Small intestine (tissue), 7 donors: Measurements from ENCODE around the gene PRPF31. TPM values are rescaled to one million over a fixed set of nuclear protein-coding genes. Genes with fewer than 3 reads are reported as not detected.

ENCODE experiments used
- DNase-seq, 2 donors: peaks; one replicate each; pipeline versions ENCODE4 v3.0.0 to v3.0.0-alpha.2; 2013
- FAIRE-seq: peaks from 2 replicates; lab custom pipeline; 2012; peaks lifted over from hg19 to GRCh38; lab: Jason Lieb, UNC
- H3K27ac ChIP-seq, 3 donors: one replicate each; pipeline ENCODE4 v1.5.1; 2013; ENCODE audit warnings: low read length in 2 of 3, mild to moderate bottlenecking in 2 of 3, control low read depth in 1 of 3, inconsistent platforms in 1 of 3, low read depth in 1 of 3, moderate library complexity in 1 of 3
- H3K27me3 ChIP-seq, 3 donors: one replicate each; pipeline ENCODE4 v1.6.1; 2013; ENCODE audit warnings: low read length in 3 of 3, inconsistent platforms in 1 of 3; ENCODE audit not compliant: control insufficient read depth in 3 of 3, insufficient read depth in 3 of 3
- H3K36me3 ChIP-seq, 3 donors: one replicate each; pipeline ENCODE4 v1.6.1; 2013; ENCODE audit warnings: low read length in 3 of 3, inconsistent platforms in 1 of 3, low read depth in 1 of 3, mild to moderate bottlenecking in 1 of 3, moderate library complexity in 1 of 3; ENCODE audit not compliant: control insufficient read depth in 3 of 3, insufficient read depth in 2 of 3
- H3K4me1 ChIP-seq, 3 donors: one replicate each; pipeline ENCODE4 v1.6.1; 2013; ENCODE audit warnings: low read length in 2 of 3, inconsistent platforms in 1 of 3, low read depth in 1 of 3, mild to moderate bottlenecking in 1 of 3, moderate library complexity in 1 of 3; ENCODE audit not compliant: control insufficient read depth in 3 of 3, insufficient read depth in 2 of 3
- H3K4me3 ChIP-seq, 3 donors: one replicate each; pipeline ENCODE4 v1.5.1; 2013; ENCODE audit warnings: low read length in 3 of 3, control low read depth in 1 of 3, inconsistent platforms in 1 of 3, low read depth in 1 of 3, mild to moderate bottlenecking in 1 of 3, moderate library complexity in 1 of 3
- H3K9me3 ChIP-seq, 2 donors: one replicate each; pipeline ENCODE4 v1.6.1; 2013; ENCODE audit warnings: low read depth in 1 of 2, low read length in 1 of 2; ENCODE audit not compliant: control insufficient read depth in 2 of 2, insufficient read depth in 1 of 2
- WGBS, 3 donors: extraction: QIAGEN DNeasy Blood & Tissue Kit; methylation state at CpG; one replicate each; pipeline ENCODE4 v1.1.7; 2013; 5-methylcytosine and 5-hydroxymethylcytosine counted together
- polyA plus RNA-seq, 4 donors: library from polyadenylated mRNA; stranded (reverse) in 3 of 4; unstranded in 1 of 4; fragments of 200-250 nt in 3 of 4; fragments of 120-200 nt in 1 of 4; gene quantifications; one replicate each; pipeline versions ENCODE4 v1.2.1 to v1.2.3, GENCODE V29; 2013
- donor health status: healthy with polysubstance abuse.
- donor health status: control.
- donor health status: control.
- donor health status: Bipolar disorder and iron deficiency.
- donor health status: healthy.

PRPF31 gene
- polyA plus RNA-seq, 4 donors, result 44.3 to 57.0 (median 47.4) TPM

DNA sequence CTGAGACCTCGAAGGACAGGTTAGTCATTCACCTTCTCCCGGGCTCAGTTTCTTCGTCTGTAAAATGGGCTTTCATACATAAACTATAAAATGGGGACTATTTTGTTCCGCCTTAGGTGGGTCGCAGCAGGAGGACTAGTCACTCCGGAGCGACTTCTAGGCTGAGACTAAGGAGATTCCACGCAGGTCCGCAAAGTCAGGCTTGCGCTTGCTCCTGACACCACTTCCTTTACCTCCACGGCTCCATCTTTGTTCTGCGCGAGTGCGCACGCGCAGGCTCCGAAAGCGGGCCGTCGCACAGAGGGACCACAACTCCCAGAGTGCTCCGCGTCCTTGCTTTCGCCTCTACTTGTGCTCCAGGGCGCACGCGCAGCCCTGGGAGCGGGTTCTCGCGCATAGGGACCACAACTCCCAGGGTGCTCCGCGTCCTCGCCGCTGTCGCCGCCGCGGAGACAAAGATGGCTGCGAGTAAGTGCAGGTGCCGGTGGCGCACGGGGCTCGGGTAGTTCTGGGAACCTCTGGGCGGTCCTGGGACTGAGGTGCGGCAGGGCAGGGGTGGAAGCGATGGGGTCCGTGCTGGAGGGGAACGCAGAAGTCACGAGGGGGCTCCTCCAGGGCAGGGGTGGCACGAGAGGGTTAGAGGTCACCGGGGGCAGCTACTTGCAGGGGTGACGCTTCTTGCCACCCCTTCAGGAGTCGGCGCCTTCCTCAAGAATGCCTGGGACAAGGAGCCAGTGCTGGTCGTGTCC is 13.0 kb upstream of the PRPF31 start, which contains the start of gene NDUFA3:
TSS of gene NDUFA3 (plus strand) at position 435 of the 749 bp plus-strand sequence. CDS start at position 459, 24 bp downstream.
- Histone ChIP-seq H3K27ac (peak within 1 kb of the TSS in 2 of 3 donors; percentile 6 to 72), H3K9me3 (no peaks in the 10 kb centered on the region), H3K27me3 (peaks cover 0 to 3% (median 0%) of the 10 kb centered on the region in 3 donors), H3K4me1 (peaks cover 0 to 2% (median 0%) of the 10 kb centered on the region in 3 donors), H3K36me3 (peaks cover 0 to 23% (median 9%) of the 10 kb centered on the region in 3 donors), H3K4me3 (peak within 1 kb of the TSS; percentile 77 to 89 (median 87))
- DNase-seq (peak; percentile 99 to 100), FAIRE-seq (no peak)
- 1 to 2% (median 2%) methylated on average over 51 to 54 of the region's 54 CpGs for WGBS, 3 donors

DNA sequence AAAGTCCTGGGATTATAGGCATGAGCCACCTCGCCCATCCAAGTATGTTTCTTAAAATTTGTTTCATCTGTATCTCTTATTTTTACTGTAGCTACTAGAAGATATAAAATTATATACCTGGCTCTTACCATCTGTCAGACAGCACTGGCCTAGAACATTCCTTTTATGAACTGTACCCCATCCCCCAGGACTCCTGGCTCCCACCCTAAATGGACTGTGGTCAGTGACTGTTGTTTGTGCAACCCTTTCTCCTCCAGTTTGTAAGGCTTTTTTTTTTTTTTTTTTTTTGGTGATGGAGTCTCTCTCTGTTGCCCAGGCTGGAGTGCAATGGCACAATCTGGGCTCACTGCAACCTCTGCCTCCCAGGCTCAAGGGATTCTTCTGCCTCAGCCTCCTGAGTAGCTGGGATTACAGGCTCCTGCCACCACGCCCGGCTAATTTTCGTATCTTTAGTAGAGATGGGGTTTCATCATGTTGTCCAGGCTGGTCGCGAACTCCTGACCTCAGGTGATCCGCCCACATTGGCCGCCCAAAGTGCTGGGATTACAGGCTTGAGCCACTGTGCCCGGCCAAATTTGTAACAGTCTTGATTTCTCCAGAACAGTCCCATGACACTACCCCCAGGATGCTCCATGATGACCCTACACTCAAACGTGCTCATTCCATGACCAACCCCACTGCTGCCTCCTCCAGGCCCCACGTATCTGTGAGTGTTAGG is 10.4 kb upstream of the PRPF31 start:
- FAIRE-seq (no peak), DNase-seq (no peak)
- Histone ChIP-seq H3K4me3 (no peak overlapping the region), H3K27ac (no peak overlapping the region), H3K36me3 (peaks cover 4 to 49% (median 17%) of the 10 kb centered on the region in 3 donors), H3K9me3 (no peaks in the 10 kb centered on the region), H3K27me3 (no peaks in the 10 kb centered on the region), H3K4me1 (peaks cover 0 to 2% (median 0%) of the 10 kb centered on the region in 3 donors)
- 85 to 95% (median 91%) methylated on average over 11 of the region's 11 CpGs for WGBS, 3 donors

DNA sequence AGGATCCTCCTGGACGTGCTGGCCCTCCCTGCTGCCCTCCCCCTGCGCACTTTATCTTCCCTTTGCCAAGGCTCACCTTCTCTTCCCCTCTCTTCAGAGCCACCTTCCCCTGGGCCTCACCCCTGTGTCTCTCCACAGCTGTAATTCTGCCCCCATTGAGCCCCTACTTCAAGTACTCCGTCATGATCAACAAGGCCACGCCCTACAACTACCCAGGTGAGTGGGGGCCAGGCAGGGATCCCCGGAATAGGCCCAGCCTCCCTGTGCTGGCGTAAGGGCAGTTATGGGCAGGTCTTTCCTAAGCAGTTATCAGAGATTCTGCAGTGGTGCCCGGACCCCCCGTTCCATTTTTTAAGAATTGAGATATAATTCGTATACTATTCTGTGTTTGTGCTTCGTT is 9.8 kb upstream of the PRPF31 start:
- no peak for FAIRE-seq
- 87 to 93% (median 91%) methylated on average over 10 of the region's 10 CpGs for WGBS, 3 donors
- Histone ChIP-seq H3K27me3 (no peaks in the 10 kb centered on the region), H3K36me3 (peaks cover 4 to 55% (median 17%) of the 10 kb centered on the region in 3 donors), H3K4me3 (no peak overlapping the region), H3K9me3 (no peaks in the 10 kb centered on the region), H3K27ac (no peak overlapping the region), H3K4me1 (peaks cover 0 to 2% (median 0%) of the 10 kb centered on the region in 3 donors)
- no peak for DNase-seq

DNA sequence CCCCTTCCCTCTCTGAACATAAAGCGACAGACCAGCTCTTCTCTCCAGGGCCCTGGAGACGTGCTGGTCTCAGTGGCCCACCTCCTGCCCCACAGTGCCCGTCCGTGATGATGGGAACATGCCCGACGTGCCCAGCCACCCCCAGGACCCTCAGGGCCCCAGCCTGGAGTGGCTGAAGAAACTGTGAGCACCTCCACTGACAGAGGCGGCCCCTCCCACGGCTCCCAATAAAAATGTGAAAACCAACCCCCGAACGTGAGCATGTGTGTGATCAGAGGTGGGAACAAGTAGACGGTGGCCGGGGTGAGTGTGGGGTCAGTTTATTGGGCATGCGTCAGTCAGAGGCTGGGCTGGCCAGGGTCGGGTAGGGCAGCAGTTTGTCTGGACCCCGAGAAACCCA is 8.8 kb upstream of the PRPF31 start:
- H3K27me3 ChIP-seq, result no peaks in the 10 kb centered on the region
- FAIRE-seq (no peak), DNase-seq (no peak)
- no peaks in the 10 kb centered on the region for H3K9me3 ChIP-seq
- 80 to 84% (median 84%) methylated on average over 15 of the region's 15 CpGs for WGBS, 3 donors
- no peak overlapping the region for H3K27ac ChIP-seq
- no peak overlapping the region for H3K4me3 ChIP-seq
- H3K36me3 ChIP-seq, result peaks cover 4 to 59% (median 17%) of the 10 kb centered on the region in 3 donors
- peaks cover 0 to 2% (median 0%) of the 10 kb centered on the region in 3 donors for H3K4me1 ChIP-seq

DNA sequence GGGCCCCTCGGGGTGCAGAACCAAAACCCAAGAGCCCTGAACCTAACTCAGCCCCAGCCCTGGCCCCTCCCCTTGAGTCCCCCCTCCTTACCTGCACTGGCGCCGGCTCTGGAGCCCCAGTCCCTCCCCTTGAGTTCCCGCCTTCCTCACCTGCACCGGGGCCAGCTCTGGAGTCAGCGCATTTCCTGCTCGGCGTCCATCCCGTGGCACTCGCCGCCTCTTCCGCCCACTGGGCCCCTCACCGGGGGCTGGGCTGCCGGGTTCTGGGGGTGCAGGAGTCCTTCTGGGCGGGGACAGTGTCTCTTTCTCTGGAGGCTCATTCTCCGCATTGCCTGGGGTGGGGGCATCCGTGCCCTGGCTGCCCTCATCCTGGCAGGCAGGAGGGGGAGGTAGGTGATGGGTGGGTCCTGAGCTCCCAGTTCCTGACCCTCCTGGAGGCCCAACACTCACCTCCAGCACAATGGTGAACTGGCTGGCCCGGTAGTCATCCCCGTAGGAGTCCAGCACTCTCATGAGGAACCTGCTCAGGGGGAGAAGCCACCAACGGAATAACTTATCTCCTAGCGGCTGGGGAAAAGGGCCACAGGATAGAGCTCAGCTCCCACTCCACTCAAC is 7.6 kb upstream of the PRPF31 start:
- H3K4me3 ChIP-seq, result no peak overlapping the region
- H3K36me3 ChIP-seq, result peaks cover 4 to 67% (median 17%) of the 10 kb centered on the region in 3 donors
- no peaks in the 10 kb centered on the region for H3K9me3 ChIP-seq
- DNase-seq (no peak), FAIRE-seq (no peak)
- 76 to 83% (median 80%) methylated on average over 21 of the region's 21 CpGs for WGBS, 3 donors
- no peaks in the 10 kb centered on the region for H3K27me3 ChIP-seq
- peaks cover 0 to 2% (median 0%) of the 10 kb centered on the region in 3 donors for H3K4me1 ChIP-seq
- H3K27ac ChIP-seq, result no peak overlapping the region

DNA sequence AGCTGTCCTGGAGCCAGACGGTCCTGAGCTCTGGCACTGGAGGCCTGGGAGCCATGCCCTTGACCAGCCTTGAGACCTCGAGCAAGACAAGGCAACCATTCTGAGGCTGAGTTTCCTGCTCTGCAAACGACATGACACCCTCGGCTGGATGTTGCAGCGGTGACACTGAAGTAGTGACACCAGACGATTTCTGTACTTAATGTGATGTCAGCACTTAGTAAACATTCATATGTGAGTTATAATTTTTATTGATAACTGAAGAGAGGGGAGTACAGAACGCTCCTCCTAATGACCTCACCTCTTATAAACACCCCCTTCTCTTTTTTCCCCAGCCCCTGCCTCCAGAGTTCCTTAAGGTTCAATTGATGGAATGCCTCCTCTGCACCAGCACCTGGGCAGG is 7.1 kb upstream of the PRPF31 start:
- DNase-seq, result no peak
- Histone ChIP-seq H3K9me3 (no peaks in the 10 kb centered on the region), H3K27me3 (no peaks in the 10 kb centered on the region), H3K27ac (no peak overlapping the region), H3K4me3 (no peak overlapping the region), H3K4me1 (peaks cover 0 to 2% (median 0%) of the 10 kb centered on the region in 3 donors), H3K36me3 (peaks cover 4 to 67% (median 17%) of the 10 kb centered on the region in 3 donors)
- WGBS, 3 donors, result 74 to 84% (median 77%) methylated on average over 7 of the region's 7 CpGs
- FAIRE-seq, result no peak

DNA sequence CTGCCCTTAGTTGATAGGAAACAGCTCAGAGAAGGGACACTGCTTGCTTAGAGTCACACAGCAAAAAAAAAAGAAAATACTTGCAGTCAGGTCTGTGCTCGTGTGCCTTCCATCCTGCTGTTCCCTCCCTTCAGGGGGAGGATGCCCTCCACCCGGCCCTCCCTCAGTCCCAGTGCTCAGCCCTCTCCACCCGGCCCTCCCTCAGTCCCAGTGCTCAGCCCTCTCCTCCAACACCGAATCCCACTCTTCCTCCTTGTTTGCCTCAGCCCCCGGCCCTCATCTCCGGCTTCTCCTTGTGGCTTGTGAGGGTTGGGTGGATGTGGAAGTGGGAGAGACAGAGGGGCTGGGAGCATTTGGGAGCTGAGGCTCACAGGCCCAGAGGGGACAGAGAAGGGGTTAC is 5.9 kb upstream of the PRPF31 start:
- Histone ChIP-seq H3K36me3 (peaks cover 4 to 68% (median 17%) of the 10 kb centered on the region in 3 donors), H3K9me3 (no peaks in the 10 kb centered on the region), H3K27ac (no peak overlapping the region), H3K4me1 (peaks cover 0 to 4% (median 0%) of the 10 kb centered on the region in 3 donors), H3K4me3 (no peak overlapping the region), H3K27me3 (no peaks in the 10 kb centered on the region)
- DNase-seq, result no peak
- 79 to 83% (median 81%) methylated on average over 5 to 6 of the region's 6 CpGs for WGBS, 3 donors
- FAIRE-seq, result no peak
